Tibial nerve (tissue), 4 donors: ENCODE results near the gene S100A16. TPM values are rescaled to one million over a fixed set of nuclear protein-coding genes. Genes with fewer than 3 reads are reported as not detected.

Experiments used
- DNase-seq, 2 donors: peaks; one replicate each; pipeline ENCODE4 v3.0.0-alpha.2; 2019; ENCODE audit warnings: low spot score in 2 of 2
- H3K27ac ChIP-seq, 4 donors: fragments of 200-600 bp; sonication (generic) in 3 of 4; one replicate each; pipeline ENCODE4 v1.5.1; 2017 to 2019; ENCODE audit warnings: mild to moderate bottlenecking in 1 of 4
- H3K27me3 ChIP-seq, 2 donors: fragments of 200-600 bp; sonication (generic) in 1 of 2; one replicate each; pipeline versions ENCODE4 v1.5.1 to v1.6.0; 2017 to 2019
- H3K36me3 ChIP-seq, 3 donors: fragments of 200-600 bp; sonication (generic); one replicate each; pipeline ENCODE4 v1.5.1; 2018 to 2019
- H3K4me1 ChIP-seq, 4 donors: fragments of 200-600 bp; sonication (generic) in 3 of 4; one replicate each; pipeline ENCODE4 v1.5.1; 2017 to 2019
- H3K4me3 ChIP-seq, 4 donors: fragments of 200-600 bp; sonication (generic) in 3 of 4; one replicate each; pipeline ENCODE4 v1.5.1; 2017 to 2019; ENCODE audit warnings: mild to moderate bottlenecking in 1 of 4, moderate library complexity in 1 of 4
- H3K9me3 ChIP-seq, 4 donors: fragments of 200-600 bp; sonication (generic) in 3 of 4; one replicate each; pipeline ENCODE4 v1.5.1; 2017 to 2019
- EP300 ChIP-seq, 2 donors: sonication (generic); formaldehyde crosslinking; IDR thresholded peaks; one replicate each; pipeline ENCODE4 v1.6.1; 2017; ENCODE audit warnings: antibody characterized with exemption in 2 of 2, mild to moderate bottlenecking in 1 of 2
- POLR2A ChIP-seq, 2 donors: fragments of 450-650 bp; IDR thresholded peaks; one replicate each; pipeline ENCODE4 v1.6.1; 2017; ENCODE audit warnings: antibody characterized with exemption in 2 of 2, mild to moderate bottlenecking in 2 of 2, moderate library complexity in 2 of 2
- WGBS, 2 donors: methylation state at CpG; one replicate each; pipeline ENCODE4 v1.1.5; 2018; 5-methylcytosine and 5-hydroxymethylcytosine counted together
- total RNA-seq, 4 donors: library from RNA; depleted of rRNA; stranded (reverse); fragments of >200 nt; gene quantifications; one replicate each; pipeline ENCODE4 v1.1.0, GENCODE V29; 2016
- TF ChIP-seq, protein P1 (sequence below), 5 experiments: fragments of 200-600 bp in 3 of 5; fragments of 450-650 bp in 2 of 5; sonication (generic) in 3 of 5; IDR thresholded peaks; one replicate each; pipeline ENCODE4 v1.5.1; 2016 to 2019; ENCODE audit warnings: antibody characterized with exemption in 5 of 5, mild to moderate bottlenecking in 3 of 5, moderate library complexity in 2 of 5

The S100A16 gene
- total RNA-seq, 4 donors from 2014 or later: 45.5 to 120 (median 77.1) TPM

DNA sequence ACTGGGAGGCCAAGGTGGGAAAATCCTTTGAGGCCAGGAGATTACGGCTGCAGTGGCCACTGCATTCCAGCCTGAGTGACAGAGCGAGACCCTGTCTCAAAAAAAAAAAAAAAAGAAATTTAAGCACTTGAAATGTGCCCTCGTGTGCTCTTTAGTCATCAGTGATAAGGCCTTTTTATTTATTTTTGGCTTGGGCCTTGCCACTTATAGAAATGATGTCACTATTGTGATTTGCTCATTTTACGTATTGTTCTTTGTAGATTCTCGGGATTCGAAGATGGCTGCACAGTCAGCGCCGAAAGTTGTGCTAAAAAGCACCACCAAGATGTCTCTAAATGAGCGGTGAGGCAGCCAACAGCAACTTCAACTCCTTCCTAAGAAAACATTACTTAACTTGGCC lies 23.4 kb upstream of the S100A16 start:
- Histone ChIP-seq H3K27me3 (no peaks in the 10 kb centered on the region), H3K36me3 (peaks cover 0 to 61% (median 20%) of the 10 kb centered on the region in 3 donors), H3K9me3 (no peaks in the 10 kb centered on the region), H3K4me3 (no peak overlapping the region), H3K4me1 (peaks cover 0 to 57% (median 23%) of the 10 kb centered on the region in 4 donors), H3K27ac (peak overlapping the region in 1 of 4 donors; percentile 18)
- WGBS, 2 donors: 76 to 89% methylated on average over 9 of the region's 9 CpGs
- no peak for TF ChIP-seq EP300 (IDR thresholded peaks at IDR 0.05)
- TF ChIP-seq POLR2A (IDR thresholded peaks at IDR 0.05): no peak
- TF ChIP-seq, protein P1, sequence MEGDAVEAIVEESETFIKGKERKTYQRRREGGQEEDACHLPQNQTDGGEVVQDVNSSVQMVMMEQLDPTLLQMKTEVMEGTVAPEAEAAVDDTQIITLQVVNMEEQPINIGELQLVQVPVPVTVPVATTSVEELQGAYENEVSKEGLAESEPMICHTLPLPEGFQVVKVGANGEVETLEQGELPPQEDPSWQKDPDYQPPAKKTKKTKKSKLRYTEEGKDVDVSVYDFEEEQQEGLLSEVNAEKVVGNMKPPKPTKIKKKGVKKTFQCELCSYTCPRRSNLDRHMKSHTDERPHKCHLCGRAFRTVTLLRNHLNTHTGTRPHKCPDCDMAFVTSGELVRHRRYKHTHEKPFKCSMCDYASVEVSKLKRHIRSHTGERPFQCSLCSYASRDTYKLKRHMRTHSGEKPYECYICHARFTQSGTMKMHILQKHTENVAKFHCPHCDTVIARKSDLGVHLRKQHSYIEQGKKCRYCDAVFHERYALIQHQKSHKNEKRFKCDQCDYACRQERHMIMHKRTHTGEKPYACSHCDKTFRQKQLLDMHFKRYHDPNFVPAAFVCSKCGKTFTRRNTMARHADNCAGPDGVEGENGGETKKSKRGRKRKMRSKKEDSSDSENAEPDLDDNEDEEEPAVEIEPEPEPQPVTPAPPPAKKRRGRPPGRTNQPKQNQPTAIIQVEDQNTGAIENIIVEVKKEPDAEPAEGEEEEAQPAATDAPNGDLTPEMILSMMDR (IDR thresholded peaks at IDR 0.05): no peak
- DNase-seq: no peak

- peaks cover 0 to 54% (median 23%) of the 10 kb centered on the region in 4 donors for H3K4me1 ChIP-seq
- H3K27ac ChIP-seq: peak overlapping the region in 2 of 4 donors; percentile 99
- peaks cover 0 to 57% (median 18%) of the 10 kb centered on the region in 3 donors for H3K36me3 ChIP-seq
- 89 to 90% methylated on average over 7 of the region's 7 CpGs for WGBS, 2 donors
- DNase-seq: no peak
- no peaks in the 10 kb centered on the region for H3K9me3 ChIP-seq
- TF ChIP-seq, protein P1 (IDR thresholded peaks at IDR 0.05): no peak
- TF ChIP-seq EP300 (IDR thresholded peaks at IDR 0.05): no peak
- no peak for TF ChIP-seq POLR2A (IDR thresholded peaks at IDR 0.05)
- H3K27me3 ChIP-seq: no peaks in the 10 kb centered on the region
- peak overlapping the region in 1 of 4 donors; percentile 97 for H3K4me3 ChIP-seq
Observed at GRCh38 chr1:153635872-153636271, 22.9 kb upstream of the S100A16 start.

DNA sequence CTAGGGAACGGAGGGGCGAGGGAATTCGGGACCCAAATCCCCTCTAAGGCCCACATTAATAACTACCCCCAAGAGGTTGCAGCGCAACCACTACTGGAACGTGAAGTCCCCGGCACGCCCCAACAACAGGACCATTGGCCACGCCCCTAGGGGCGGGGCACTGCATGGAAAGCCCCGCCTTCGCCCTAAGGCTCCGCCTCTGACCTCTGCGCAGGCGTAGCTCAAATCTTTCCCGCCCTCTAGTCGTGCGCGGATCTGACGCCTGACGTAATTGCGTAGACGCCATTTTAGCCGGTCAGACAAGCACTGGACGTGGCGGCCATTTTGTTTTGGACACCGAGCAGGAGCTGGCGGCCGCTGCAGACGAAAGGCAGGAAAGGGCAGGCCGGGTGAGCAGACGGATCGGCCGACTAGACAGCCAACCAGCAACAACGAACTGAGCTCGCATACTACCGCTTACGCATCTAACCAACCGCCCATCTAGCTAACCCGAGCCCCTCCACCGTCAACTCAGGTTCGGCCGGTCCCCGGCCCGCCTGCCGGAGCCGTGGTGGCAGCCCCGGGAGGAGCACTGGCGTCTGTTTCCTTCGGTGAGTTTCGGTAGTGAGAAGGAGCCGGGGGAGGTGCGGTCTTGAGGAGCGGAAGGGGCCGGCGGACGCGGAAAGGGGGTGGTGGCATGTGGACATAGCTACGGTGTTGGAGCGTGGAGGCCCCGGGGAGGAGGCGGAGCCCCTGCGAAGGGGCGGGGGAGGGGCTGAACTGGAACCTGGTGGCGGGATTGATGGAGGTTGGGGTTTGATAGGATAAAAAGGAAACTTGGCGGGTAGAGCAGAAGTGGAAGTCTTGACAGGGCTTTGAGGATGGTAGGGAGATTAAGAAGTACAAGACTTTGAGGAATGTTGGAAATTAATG lies 21.1 kb upstream of the S100A16 start, which contains the start of gene CHTOP:
Gene CHTOP (plus strand): TSS at position 313 of the 912 bp plus-strand sequence. CDS start 2,523 bp downstream, outside the sequence.
- H3K9me3 ChIP-seq: no peaks in the 10 kb centered on the region
- H3K27me3 ChIP-seq: no peaks in the 10 kb centered on the region
- peak within 1 kb of the TSS; percentile 81 to 97 (median 88) for H3K4me3 ChIP-seq
- 1% methylated on average over 40 to 45 of the region's 65 CpGs for WGBS, 2 donors
- DNase-seq: peak; percentile 98 to 99
- H3K4me1 ChIP-seq: peaks cover 0 to 59% (median 27%) of the 10 kb centered on the region in 4 donors
- H3K36me3 ChIP-seq: peaks cover 0 to 38% (median 12%) of the 10 kb centered on the region in 3 donors
- H3K27ac ChIP-seq: peak within 1 kb of the TSS; percentile 98 to 100 (median 99)
- TF ChIP-seq POLR2A (IDR thresholded peaks at IDR 0.05) (peak; percentile 76 to 94), EP300 (IDR thresholded peaks at IDR 0.05) (peak; percentile 95 to 97)
- TF ChIP-seq, protein P1 (IDR thresholded peaks at IDR 0.05): peak in 1 of 5 experiments; percentile 54

GRCh38 chr1:153633161-153633753 lies 20.3 kb upstream of the S100A16 start:
- DNase-seq: no peak
- peaks cover 0 to 65% (median 27%) of the 10 kb centered on the region in 4 donors for H3K4me1 ChIP-seq

More at GRCh38 chr1:153633161-153633753, 20.3 kb upstream of the S100A16 start:
- Histone ChIP-seq H3K4me3 (peak overlapping the region; percentile 29 to 97 (median 88)), H3K9me3 (no peaks in the 10 kb centered on the region), H3K27ac (peak overlapping the region; percentile 98 to 100 (median 99)), H3K36me3 (peaks cover 0 to 31% (median 10%) of the 10 kb centered on the region in 3 donors), H3K27me3 (no peaks in the 10 kb centered on the region)
- no peak for TF ChIP-seq POLR2A (IDR thresholded peaks at IDR 0.05)
- no peak for TF ChIP-seq EP300 (IDR thresholded peaks at IDR 0.05)
- TF ChIP-seq, protein P1 (IDR thresholded peaks at IDR 0.05): no peak
- 41% methylated on average over 18 of the region's 18 CpGs for WGBS, 2 donors
